Transverse colon (tissue), 4 donors: Measurements from ENCODE around the gene CLDN14. TPM values are rescaled to one million over a fixed set of nuclear protein-coding genes. Genes with fewer than 3 reads are reported as not detected.

Experiments used
- DNase-seq: peaks from one replicate; pipeline ENCODE4 v3.0.0-alpha.2; 2019
- H3K27ac ChIP-seq, 4 donors: fragments of 200-600 bp; sonication (generic); 2 replicates each; pipeline ENCODE4 v1.5.1; 2016 to 2018; ENCODE audit warnings: inconsistent platforms in 4 of 4
- H3K27me3 ChIP-seq: fragments of 200-600 bp; sonication (generic); 2 replicates; pipeline ENCODE4 v1.5.1; 2017; ENCODE audit warnings: inconsistent platforms
- H3K36me3 ChIP-seq, 4 donors: fragments of 200-600 bp; sonication (generic); 2 replicates each; pipeline ENCODE4 v1.5.1; 2017 to 2019; ENCODE audit warnings: inconsistent platforms in 4 of 4
- H3K4me1 ChIP-seq, 4 donors: fragments of 200-600 bp; sonication (generic); 2 replicates each; pipeline ENCODE4 v1.5.1; 2017 to 2020; ENCODE audit warnings: inconsistent platforms in 4 of 4
- H3K4me3 ChIP-seq, 4 donors: fragments of 200-600 bp; sonication (generic); 1 replicate in 1 of 4; 2 replicates in 3 of 4; pipeline versions ENCODE4 v1.5.1 to v1.6.1; 2017 to 2019; ENCODE audit warnings: inconsistent platforms in 4 of 4
- H3K9me3 ChIP-seq, 2 donors: fragments of 200-600 bp; sonication (generic); 2 replicates each; pipeline ENCODE4 v1.5.1; 2017 to 2019; ENCODE audit warnings: inconsistent platforms in 2 of 2
- CTCF ChIP-seq, 5 experiments: fragments of 200-600 bp in 3 of 5; fragments of 450-650 bp in 2 of 5; sonication (generic) in 3 of 5; IDR thresholded peaks; 1 replicate in 2 of 5; 2 replicates in 3 of 5; pipeline ENCODE4 v1.5.1; 2016 to 2017; ENCODE audit warnings: antibody characterized with exemption in 5 of 5, inconsistent platforms in 3 of 5, mild to moderate bottlenecking in 2 of 5, moderate library complexity in 1 of 5
- EP300 ChIP-seq: sonication (generic); formaldehyde crosslinking; IDR thresholded peaks from one replicate; pipeline ENCODE4 v1.6.1; 2017; ENCODE audit warnings: antibody characterized with exemption, low read depth
- POLR2A ChIP-seq: fragments of 450-650 bp; IDR thresholded peaks from one replicate; pipeline ENCODE4 v1.6.1; 2016; ENCODE audit warnings: antibody characterized with exemption, mild to moderate bottlenecking, moderate library complexity
- POLR2AphosphoS5 ChIP-seq, 3 donors: sonication (generic); formaldehyde crosslinking; IDR thresholded peaks; one replicate each; pipeline ENCODE4 v1.6.1; 2016; ENCODE audit warnings: antibody characterized with exemption in 3 of 3
- WGBS, 2 donors: methylation state at CpG; one replicate each; pipeline ENCODE4 v1.1.5; 2018; ENCODE audit warnings: low coverage in 1 of 2; 5-methylcytosine and 5-hydroxymethylcytosine counted together
- in situ Hi-C, 4 donors: fragments of 200-750 bp; cut with MboI; loops; one replicate each; pipeline versions ENCODE4 v1.15.0 to v1.15.1; 2017; ENCODE audit warnings: low sequenced_read_pairs in 3 of 4, low pct_ligation_motif_present in 1 of 4, low pct_unique_long_range_greater_than_20kb in 1 of 4
- intact Hi-C: fragments of 100-400 bp; cut with DNase I; formaldehyde crosslinking; loops from one replicate; pipeline ENCODE4 v1.15.1; 2023; ENCODE audit warnings: low total_unique reads
- total RNA-seq, 4 donors: library from RNA; depleted of rRNA; stranded (reverse); fragments of >200 nt; gene quantifications; one replicate each; pipeline ENCODE4 v1.1.0, GENCODE V29; 2016

Gene CLDN14
- total RNA-seq, 4 donors from 2014 or later: not detected

GRCh38 chr21:36516281-36516680, 36.4 kb upstream of the CLDN14 start:
- Histone ChIP-seq H3K9me3 (no peaks in the 10 kb centered on the region), H3K4me1 (no peaks in the 10 kb centered on the region), H3K36me3 (no peaks in the 10 kb centered on the region), H3K27ac (no peak overlapping the region), H3K4me3 (no peak overlapping the region), H3K27me3 (peaks cover 21% of the 10 kb centered on the region)
- intact Hi-C loops (no loop called here), in situ Hi-C loops (loop anchor here in 1 of 4 donors (25.0 kb wide), 1 partner anchor 421 kb away; no protein-coding TSS in a partner anchor)
- TF ChIP-seq CTCF (IDR thresholded peaks at IDR 0.05) (no peak), EP300 (no peak), POLR2A (no peak), POLR2AphosphoS5 (IDR thresholded peaks at IDR 0.05) (no peak)
- DNase-seq: no peak
- WGBS, 2 donors: 58 to 79% methylated on average over 3 of the region's 3 CpGs

GRCh38 chr21:36513430-36513829, 33.5 kb upstream of the CLDN14 start:
- Histone ChIP-seq H3K36me3 (no peaks in the 10 kb centered on the region), H3K4me1 (no peaks in the 10 kb centered on the region), H3K27ac (no peak overlapping the region), H3K9me3 (no peaks in the 10 kb centered on the region), H3K4me3 (no peak overlapping the region), H3K27me3 (peaks cover 17% of the 10 kb centered on the region)
- in situ Hi-C loops (loop anchor here in 1 of 4 donors (25.0 kb wide), 1 partner anchor 424 kb away; no protein-coding TSS in a partner anchor), intact Hi-C loops (no loop called here)
- WGBS, 2 donors: 71 to 100% methylated on average over 1 of the region's 1 CpG
- DNase-seq: no peak
- TF ChIP-seq EP300 (no peak), POLR2AphosphoS5 (IDR thresholded peaks at IDR 0.05) (no peak), CTCF (IDR thresholded peaks at IDR 0.05) (no peak), POLR2A (no peak)

GRCh38 chr21:36512971-36513370, 33.0 kb upstream of the CLDN14 start:
- no peak for DNase-seq
- WGBS, 2 donors: 67 to 96% methylated on average over 3 to 5 of the region's 5 CpGs
- in situ Hi-C loops: loop anchor here in 1 of 4 donors (25.0 kb wide), 1 partner anchor 424 kb away; no protein-coding TSS in a partner anchor
- Histone ChIP-seq H3K27ac (no peak overlapping the region), H3K9me3 (no peaks in the 10 kb centered on the region), H3K4me1 (no peaks in the 10 kb centered on the region), H3K4me3 (no peak overlapping the region), H3K36me3 (no peaks in the 10 kb centered on the region), H3K27me3 (peaks cover 17% of the 10 kb centered on the region)
- TF ChIP-seq POLR2AphosphoS5 (IDR thresholded peaks at IDR 0.05): no peak
- TF ChIP-seq EP300: no peak
- TF ChIP-seq POLR2A: no peak
- no peak for TF ChIP-seq CTCF (IDR thresholded peaks at IDR 0.05)
- intact Hi-C loops: no loop called here

- Histone ChIP-seq H3K9me3 (no peaks in the 10 kb centered on the region), H3K27ac (no peak overlapping the region), H3K36me3 (no peaks in the 10 kb centered on the region), H3K4me3 (no peak overlapping the region), H3K4me1 (no peaks in the 10 kb centered on the region), H3K27me3 (peaks cover 17% of the 10 kb centered on the region)
- in situ Hi-C loops: loop anchor here in 1 of 4 donors (25.0 kb wide), 1 partner anchor 426 kb away; no protein-coding TSS in a partner anchor
- intact Hi-C loops: no loop called here
- DNase-seq: no peak
- TF ChIP-seq CTCF (IDR thresholded peaks at IDR 0.05) (no peak), POLR2AphosphoS5 (IDR thresholded peaks at IDR 0.05) (no peak), EP300 (no peak), POLR2A (no peak)
- WGBS, 2 donors: 77 to 89% methylated on average over 2 to 5 of the region's 5 CpGs
Observed at GRCh38 chr21:36511484-36512220, 31.7 kb upstream of the CLDN14 start.
